ENCODE measurements around the gene ZC3H4. TPM values are rescaled to one million over a fixed set of nuclear protein-coding genes. Genes with fewer than 3 reads are reported as not detected.

Gene ZC3H4
- total and polyA plus RNA-seq, 12 donors: 5.7 to 45.0 (median 23.6) TPM

- no peaks in the 10 kb centered on the region for H3K27me3 ChIP-seq
- no peak overlapping the region for H3K27ac ChIP-seq
- peaks cover 0 to 30% of the 10 kb centered on the region in 2 donors for H3K4me1 ChIP-seq (replicated peaks in 1 of 2)
- no peaks in the 10 kb centered on the region for H3K9me3 ChIP-seq (replicated peaks in 1 of 3)
- no peak for DNase-seq
- H3K36me3 ChIP-seq (replicated peaks in 1 of 2): no peaks in the 10 kb centered on the region
- no peak overlapping the region for H3K4me3 ChIP-seq
- WGBS, 4 donors: 86 to 92% (median 89%) methylated on average over 11 of the region's 11 CpGs
- intact Hi-C loops (cut with DNase I): no loop called here
- TF ChIP-seq POLR2A (IDR thresholded peaks at IDR 0.05): no peak
- TF ChIP-seq, protein P1, sequence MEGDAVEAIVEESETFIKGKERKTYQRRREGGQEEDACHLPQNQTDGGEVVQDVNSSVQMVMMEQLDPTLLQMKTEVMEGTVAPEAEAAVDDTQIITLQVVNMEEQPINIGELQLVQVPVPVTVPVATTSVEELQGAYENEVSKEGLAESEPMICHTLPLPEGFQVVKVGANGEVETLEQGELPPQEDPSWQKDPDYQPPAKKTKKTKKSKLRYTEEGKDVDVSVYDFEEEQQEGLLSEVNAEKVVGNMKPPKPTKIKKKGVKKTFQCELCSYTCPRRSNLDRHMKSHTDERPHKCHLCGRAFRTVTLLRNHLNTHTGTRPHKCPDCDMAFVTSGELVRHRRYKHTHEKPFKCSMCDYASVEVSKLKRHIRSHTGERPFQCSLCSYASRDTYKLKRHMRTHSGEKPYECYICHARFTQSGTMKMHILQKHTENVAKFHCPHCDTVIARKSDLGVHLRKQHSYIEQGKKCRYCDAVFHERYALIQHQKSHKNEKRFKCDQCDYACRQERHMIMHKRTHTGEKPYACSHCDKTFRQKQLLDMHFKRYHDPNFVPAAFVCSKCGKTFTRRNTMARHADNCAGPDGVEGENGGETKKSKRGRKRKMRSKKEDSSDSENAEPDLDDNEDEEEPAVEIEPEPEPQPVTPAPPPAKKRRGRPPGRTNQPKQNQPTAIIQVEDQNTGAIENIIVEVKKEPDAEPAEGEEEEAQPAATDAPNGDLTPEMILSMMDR (IDR thresholded peaks at IDR 0.05): no peak
Measured at GRCh38 chr19:47133021-47133471, 19.5 kb upstream of the ZC3H4 start.

GRCh38 chr19:47132194-47132852 is 18.7 kb upstream of the ZC3H4 start:
- intact Hi-C loops (cut with DNase I): no loop called here
- Histone ChIP-seq H3K27ac (no peak overlapping the region), H3K4me1 (replicated peaks in 1 of 2) (peaks cover 0 to 30% of the 10 kb centered on the region in 2 donors), H3K27me3 (no peaks in the 10 kb centered on the region), H3K9me3 (replicated peaks in 1 of 3) (no peaks in the 10 kb centered on the region), H3K36me3 (replicated peaks in 1 of 2) (no peaks in the 10 kb centered on the region), H3K4me3 (no peak overlapping the region)
- no peak for DNase-seq
- WGBS, 4 donors: 87 to 96% (median 91%) methylated on average over 7 of the region's 7 CpGs
- no peak for TF ChIP-seq POLR2A (IDR thresholded peaks at IDR 0.05)
- TF ChIP-seq, protein P1 (IDR thresholded peaks at IDR 0.05): no peak

GRCh38 chr19:47130589-47131227 is 17.1 kb upstream of the ZC3H4 start, which contains the start of gene SAE1:
SAE1 (plus strand) TSS chr19:47130835; CDS start chr19:47130931, 96 bp downstream.
- TF ChIP-seq POLR2A (IDR thresholded peaks at IDR 0.05): peak; percentile 72 to 84
- TF ChIP-seq, protein P1 (IDR thresholded peaks at IDR 0.05): peak; percentile 7 to 55 (median 39)
- Histone ChIP-seq H3K27ac (peak within 1 kb of the TSS in 4 of 5 donors; percentile 65 to 86 (median 84)), H3K4me3 (peak within 1 kb of the TSS; percentile 51 to 86 (median 74)), H3K27me3 (no peaks in the 10 kb centered on the region), H3K36me3 (replicated peaks in 1 of 2) (no peaks in the 10 kb centered on the region), H3K4me1 (replicated peaks in 1 of 2) (peaks cover 0 to 30% of the 10 kb centered on the region in 2 donors), H3K9me3 (replicated peaks in 1 of 3) (no peaks in the 10 kb centered on the region)
- 0% methylated on average over 13 to 51 of the region's 51 CpGs for WGBS, 4 donors
- DNase-seq: peak; percentile 93 to 99 (median 97)
- intact Hi-C loops (cut with DNase I): no loop called here

DNA sequence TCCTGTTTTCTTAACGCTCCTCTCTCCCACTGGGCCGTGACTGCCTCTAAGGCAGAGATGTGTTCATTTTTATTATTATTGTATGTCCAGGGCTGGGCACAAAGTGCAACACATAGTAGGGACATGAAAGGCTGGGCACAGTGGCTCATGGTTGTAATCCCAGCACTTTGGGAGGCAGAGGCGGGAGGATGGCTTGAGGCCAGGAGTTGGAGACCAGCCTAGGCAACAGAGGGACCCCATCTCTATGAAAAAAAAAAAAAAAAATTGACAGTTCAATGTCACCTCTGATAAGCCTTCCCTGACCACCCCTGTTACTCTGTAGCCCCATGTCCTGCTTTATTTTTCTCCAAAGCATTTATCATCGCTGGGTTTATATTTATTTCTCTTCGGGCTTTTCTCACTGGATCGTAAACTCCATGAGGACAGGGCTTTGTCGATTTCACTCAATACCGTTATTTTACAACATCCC is 16.6 kb upstream of the ZC3H4 start:
- TF ChIP-seq, protein P1 (IDR thresholded peaks at IDR 0.05): no peak
- TF ChIP-seq POLR2A (IDR thresholded peaks at IDR 0.05): no peak
- Histone ChIP-seq H3K9me3 (replicated peaks in 1 of 3) (no peaks in the 10 kb centered on the region), H3K36me3 (replicated peaks in 1 of 2) (no peaks in the 10 kb centered on the region), H3K4me1 (replicated peaks in 1 of 2) (peaks cover 0 to 25% of the 10 kb centered on the region in 2 donors), H3K27ac (peak overlapping the region in 3 of 5 donors; percentile 65 to 86 (median 84)), H3K4me3 (peak overlapping the region in 1 of 4 donors; percentile 73), H3K27me3 (no peaks in the 10 kb centered on the region)
- WGBS, 4 donors: 69 to 71% (median 70%) methylated on average over 8 of the region's 8 CpGs
- DNase-seq: no peak
- intact Hi-C loops (cut with DNase I): no loop called here

Data from adrenal gland (tissue), 12 donors.